Neural cell (in vitro differentiated cells): ENCODE measurements around the gene BCL6. TPM values are rescaled to one million over a fixed set of nuclear protein-coding genes. Genes with fewer than 3 reads are reported as not detected.

Experiments
- H2AFZ ChIP-seq: fragments of 200-600, 300-800 bp; sonication (generic), shearing (Covaris generic); 2 replicates; pipeline ENCODE4 v1.6.0; 2014; ENCODE audit warnings: low read depth, mild to moderate bottlenecking, antibody characterized with exemption, low read length, moderate library complexity
- H3F3A ChIP-seq: fragments of 200-600 bp; shearing (Covaris generic); 2 replicates; pipeline ENCODE4 v1.6.1; 2016; ENCODE audit warnings: mild to moderate bottlenecking, moderate library complexity, mixed read lengths, antibody characterized with exemption, low read length; ENCODE audit not compliant: insufficient read depth, poor library complexity, severe bottlenecking
- H3K27ac ChIP-seq: fragments of 200-600, 300-800 bp; sonication (generic), shearing (Covaris generic); 2 replicates; pipeline ENCODE4 v1.5.1; 2014; ENCODE audit warnings: mild to moderate bottlenecking, low read length, moderate library complexity
- H3K27me3 ChIP-seq: fragments of 300-800, 200-600 bp; sonication (generic), shearing (Covaris generic); 2 replicates; pipeline ENCODE4 v1.6.0; 2014; ENCODE audit warnings: mild to moderate bottlenecking, low read depth, low read length, moderate library complexity; ENCODE audit not compliant: insufficient read depth
- H3K36me3 ChIP-seq: fragments of 300-800, 200-600 bp; sonication (generic), shearing (Covaris generic); 2 replicates; pipeline ENCODE4 v1.5.1; 2014; ENCODE audit warnings: mild to moderate bottlenecking, antibody characterized with exemption, low read length, moderate library complexity; ENCODE audit not compliant: insufficient read depth
- H3K4me2 ChIP-seq: fragments of 300-800, 200-600 bp; sonication (generic), shearing (Covaris generic); 2 replicates; pipeline ENCODE4 v1.6.0; 2014; ENCODE audit warnings: mild to moderate bottlenecking, low read length
- H3K4me3 ChIP-seq: fragments of 300-800, 200-600 bp; sonication (generic), shearing (Covaris generic); 2 replicates; pipeline ENCODE4 v1.5.1; 2014; ENCODE audit warnings: mild to moderate bottlenecking, low read length, moderate library complexity
- H3K79me2 ChIP-seq: fragments of 200-600 bp; shearing (Covaris generic); replicated peaks from 2 replicates; pipeline ENCODE4 v1.6.0; 2014; ENCODE audit warnings: mild to moderate bottlenecking, low read length, moderate library complexity; ENCODE audit not compliant: insufficient read depth
- H3K9ac ChIP-seq: fragments of 300-800, 200-600 bp; sonication (generic), shearing (Covaris generic); 2 replicates; pipeline ENCODE4 v1.6.1; 2016; ENCODE audit warnings: mild to moderate bottlenecking, low read length, mixed read lengths
- H3K9me2 ChIP-seq: fragments of 200-600 bp; shearing (Covaris generic); 2 replicates; pipeline ENCODE4 v1.6.1; 2016; ENCODE audit warnings: mild to moderate bottlenecking, low read length, mixed read lengths; ENCODE audit not compliant: insufficient read depth
- H3K9me3 ChIP-seq: fragments of 200-600, 300-800 bp; sonication (generic), shearing (Covaris generic); 2 replicates; pipeline ENCODE4 v1.6.1; 2016; ENCODE audit warnings: mild to moderate bottlenecking, mixed run types, low read length, moderate library complexity, mixed read lengths
- H4K20me1 ChIP-seq: fragments of 200-600 bp; shearing (Covaris generic); 2 replicates; pipeline ENCODE4 v1.6.1; 2016; ENCODE audit warnings: mild to moderate bottlenecking, mixed run types; ENCODE audit not compliant: insufficient read depth
- EP300 ChIP-seq: fragments of 450-650 bp; conservative IDR thresholded peaks from 2 replicates; pipeline ENCODE4 v1.6.1; 2014; ENCODE audit warnings: antibody characterized with exemption, mild to moderate bottlenecking, moderate library complexity; ENCODE audit not compliant: poor library complexity, severe bottlenecking
- EZH2 ChIP-seq: fragments of 200-600, 300-800 bp; shearing (Covaris generic), sonication (generic); IDR thresholded peaks from 2 replicates; pipeline ENCODE4 v1.6.1; 2014; ENCODE audit warnings: antibody characterized with exemption, low read length, borderline replicate concordance, mild to moderate bottlenecking; ENCODE audit not compliant: insufficient read depth, poor library complexity, severe bottlenecking
- MXI1 ChIP-seq: fragments of 450-650 bp; conservative IDR thresholded peaks from 2 replicates; pipeline ENCODE4 v1.6.1; 2014; ENCODE audit warnings: antibody characterized with exemption, mild to moderate bottlenecking; ENCODE audit not compliant: poor library complexity, severe bottlenecking
- POLR2AphosphoS5 ChIP-seq: IDR thresholded peaks from 2 replicates; pipeline ENCODE4 v1.6.1; 2012
- RAD21 ChIP-seq: fragments of 450-650 bp; conservative IDR thresholded peaks from 2 replicates; pipeline ENCODE4 v1.6.1; 2014; ENCODE audit warnings: antibody characterized with exemption, mild to moderate bottlenecking, moderate library complexity
- REST ChIP-seq: IDR thresholded peaks from 2 replicates; pipeline ENCODE4 v1.6.1; 2012; ENCODE audit warnings: borderline replicate concordance
- SMC3 ChIP-seq: fragments of 450-650 bp; conservative IDR thresholded peaks from 2 replicates; pipeline ENCODE4 v1.6.1; 2014; ENCODE audit warnings: antibody characterized with exemption, mild to moderate bottlenecking, moderate library complexity; ENCODE audit not compliant: poor library complexity
- TAF1 ChIP-seq: IDR thresholded peaks from 2 replicates; pipeline ENCODE4 v1.6.1; 2012; ENCODE audit warnings: low read depth
- polyA plus RNA-seq: library from polyadenylated mRNA; depleted of rRNA; stranded (reverse); fragments of >200 nt; gene quantifications from 2 replicates; pipeline ENCODE4 v1.2.3, GENCODE V29; 2014
- TF ChIP-seq, protein P1 (sequence below): fragments of 450-650 bp; IDR thresholded peaks from 2 replicates; pipeline ENCODE4 v1.5.1; 2014; ENCODE audit warnings: antibody characterized with exemption, mild to moderate bottlenecking, moderate library complexity; ENCODE audit not compliant: poor library complexity, severe bottlenecking

Gene BCL6
- polyA plus RNA-seq, 1 donor from 2014 or later, result 5.2 TPM

GRCh38 chr3:187726564-187726963 lies 18.7 kb downstream of the BCL6 start:
- H3K4me2 ChIP-seq, result no peak overlapping the region
- no peaks in the 10 kb centered on the region for H3K9me2 ChIP-seq
- no peaks in the 10 kb centered on the region for H3K9me3 ChIP-seq
- no peaks in the 10 kb centered on the region for H3K36me3 ChIP-seq
- TF ChIP-seq, protein P1, sequence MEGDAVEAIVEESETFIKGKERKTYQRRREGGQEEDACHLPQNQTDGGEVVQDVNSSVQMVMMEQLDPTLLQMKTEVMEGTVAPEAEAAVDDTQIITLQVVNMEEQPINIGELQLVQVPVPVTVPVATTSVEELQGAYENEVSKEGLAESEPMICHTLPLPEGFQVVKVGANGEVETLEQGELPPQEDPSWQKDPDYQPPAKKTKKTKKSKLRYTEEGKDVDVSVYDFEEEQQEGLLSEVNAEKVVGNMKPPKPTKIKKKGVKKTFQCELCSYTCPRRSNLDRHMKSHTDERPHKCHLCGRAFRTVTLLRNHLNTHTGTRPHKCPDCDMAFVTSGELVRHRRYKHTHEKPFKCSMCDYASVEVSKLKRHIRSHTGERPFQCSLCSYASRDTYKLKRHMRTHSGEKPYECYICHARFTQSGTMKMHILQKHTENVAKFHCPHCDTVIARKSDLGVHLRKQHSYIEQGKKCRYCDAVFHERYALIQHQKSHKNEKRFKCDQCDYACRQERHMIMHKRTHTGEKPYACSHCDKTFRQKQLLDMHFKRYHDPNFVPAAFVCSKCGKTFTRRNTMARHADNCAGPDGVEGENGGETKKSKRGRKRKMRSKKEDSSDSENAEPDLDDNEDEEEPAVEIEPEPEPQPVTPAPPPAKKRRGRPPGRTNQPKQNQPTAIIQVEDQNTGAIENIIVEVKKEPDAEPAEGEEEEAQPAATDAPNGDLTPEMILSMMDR, result no peak
- TF ChIP-seq TAF1 (no peak), POLR2AphosphoS5 (no peak), MXI1 (no peak), REST (no peak), RAD21 (no peak), EP300 (no peak), EZH2 (no peak), SMC3 (no peak)
- no peaks in the 10 kb centered on the region for H3K27me3 ChIP-seq
- no peaks in the 10 kb centered on the region for H3F3A ChIP-seq
- H3K27ac ChIP-seq, result no peak overlapping the region
- no peaks in the 10 kb centered on the region for H4K20me1 ChIP-seq
- no peak overlapping the region for H2AFZ ChIP-seq
- H3K9ac ChIP-seq, result no peak overlapping the region
- no peaks in the 10 kb centered on the region for H3K79me2 ChIP-seq
- no peak overlapping the region for H3K4me3 ChIP-seq

DNA sequence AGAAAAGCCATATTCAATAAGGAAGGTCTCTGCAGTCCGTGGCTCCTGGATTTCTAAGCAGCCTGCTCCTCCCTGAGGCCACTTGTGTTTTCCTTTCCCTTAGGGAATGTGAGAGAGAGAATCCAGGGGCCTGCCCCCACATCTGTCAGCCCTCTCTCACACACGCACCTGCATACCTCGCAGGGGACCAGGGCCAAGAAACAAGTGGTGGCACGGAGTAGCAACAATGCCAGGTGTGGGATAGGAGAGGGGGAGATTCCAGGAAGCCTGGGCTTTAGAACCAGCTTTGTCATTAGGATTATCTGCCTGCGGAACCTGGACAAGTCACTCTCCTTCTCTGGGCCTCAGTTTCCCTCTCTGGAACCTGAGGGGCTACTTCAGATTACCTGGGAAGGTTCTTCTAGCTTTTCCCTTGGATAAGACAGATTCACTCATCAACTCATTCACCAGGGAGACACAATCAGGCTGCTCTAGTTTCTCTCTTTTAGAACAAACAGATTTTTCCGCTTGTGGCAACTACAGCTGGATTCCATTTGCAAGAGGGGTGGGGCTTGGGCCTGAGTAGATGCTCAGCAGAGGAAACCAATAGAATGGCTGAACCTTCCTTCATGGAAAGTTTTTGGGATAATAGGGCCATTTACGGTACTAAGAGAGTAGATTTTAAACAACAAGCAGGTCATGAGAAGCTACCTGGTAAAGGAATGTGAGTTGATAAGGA lies 19.5 kb downstream of the BCL6 start:
- Histone ChIP-seq H3K27me3 (no peaks in the 10 kb centered on the region), H4K20me1 (no peaks in the 10 kb centered on the region), H3F3A (no peaks in the 10 kb centered on the region), H3K27ac (no peak overlapping the region), H2AFZ (no peak overlapping the region), H3K9me3 (no peaks in the 10 kb centered on the region), H3K9me2 (no peaks in the 10 kb centered on the region), H3K79me2 (no peaks in the 10 kb centered on the region), H3K9ac (no peak overlapping the region), H3K4me3 (no peak overlapping the region), H3K36me3 (no peaks in the 10 kb centered on the region), H3K4me2 (no peak overlapping the region)
- TF ChIP-seq, protein P1, result no peak
